Smooth muscle cell (in vitro differentiated cells): ENCODE measurements around the gene SLC27A5. TPM values are rescaled to one million over a fixed set of nuclear protein-coding genes. Genes with fewer than 3 reads are reported as not detected.
A peak's percentile ranks its signal among the peaks of the same experiment; 100 is the strongest.

Experiments
- DNase-seq: peaks from one replicate; lab custom pipeline; 2025; ENCODE audit not compliant: unreplicated experiment; lab: John Stamatoyannopoulos, UW
- H2AFZ ChIP-seq: fragments of 200-600 bp; sonication (generic); 2 replicates; pipeline ENCODE4 v1.6.0; 2016; ENCODE audit warnings: antibody characterized with exemption, low read depth, mild to moderate bottlenecking
- H3F3A ChIP-seq: fragments of 200-600 bp; sonication (generic); 2 replicates; pipeline ENCODE4 v1.6.0; 2017; ENCODE audit warnings: antibody characterized with exemption, low read depth
- H3K27ac ChIP-seq: fragments of 200-600 bp; sonication (generic); 2 replicates; pipeline ENCODE4 v1.5.1; 2016; ENCODE audit warnings: low read depth, mild to moderate bottlenecking
- H3K27me3 ChIP-seq: fragments of 200-600 bp; sonication (generic); 2 replicates; pipeline ENCODE4 v1.6.1; 2016; ENCODE audit warnings: low read depth, mild to moderate bottlenecking
- H3K36me3 ChIP-seq: fragments of 200-600 bp; sonication (generic); 2 replicates; pipeline ENCODE4 v1.5.1; 2016; ENCODE audit warnings: low read depth
- H3K4me1 ChIP-seq: fragments of 200-600 bp; sonication (generic); 2 replicates; pipeline ENCODE4 v1.5.1; 2016; ENCODE audit warnings: low read depth
- H3K4me2 ChIP-seq: fragments of 200-600 bp; sonication (generic); 2 replicates; pipeline ENCODE4 v1.6.0; 2016; ENCODE audit warnings: mild to moderate bottlenecking
- H3K4me3 ChIP-seq: fragments of 200-600 bp; sonication (generic); 2 replicates; pipeline ENCODE4 v1.5.1; 2016; ENCODE audit warnings: mild to moderate bottlenecking
- H3K79me2 ChIP-seq: fragments of 200-600 bp; sonication (generic); 2 replicates; pipeline ENCODE4 v1.6.0; 2016; ENCODE audit warnings: low read depth, mild to moderate bottlenecking
- H3K9ac ChIP-seq: fragments of 200-600 bp; sonication (generic); 2 replicates; pipeline ENCODE4 v1.6.0; 2016; ENCODE audit warnings: low read depth
- H3K9me3 ChIP-seq: fragments of 200-600 bp; sonication (generic); replicated peaks from 2 replicates; pipeline ENCODE4 v1.5.1; 2016; ENCODE audit warnings: low read depth
- H4K20me1 ChIP-seq: fragments of 200-600 bp; sonication (generic); 2 replicates; pipeline ENCODE4 v1.6.0; 2016; ENCODE audit warnings: low read depth
- WGBS: methylation state at CpG from one replicate; pipeline ENCODE4 v1.1.7; 2016; ENCODE audit warnings: low lambda C conversion rate; 5-methylcytosine and 5-hydroxymethylcytosine counted together
- polyA plus RNA-seq: library from polyadenylated mRNA; unstranded; fragments of >200 nt; fragmentation: Nextera tagmentation; extraction: Ambion mirVana; gene quantifications from 2 replicates; pipeline ENCODE4 v1.2.1, GENCODE V29; 2016
- total RNA-seq: library from RNA; depleted of rRNA; stranded (reverse); fragments of >200 nt; gene quantifications from 2 replicates; pipeline ENCODE4 v1.2.3, GENCODE V29; 2014
- TF ChIP-seq, protein P1 (sequence below): fragments of 200-600 bp; sonication (generic); IDR thresholded peaks from 2 replicates; pipeline ENCODE4 v1.5.1; 2017; ENCODE audit warnings: borderline replicate concordance, mild to moderate bottlenecking, antibody characterized with exemption; ENCODE audit not compliant: insufficient read depth, poor library complexity, severe bottlenecking

Gene SLC27A5
- total and polyA plus RNA-seq, 2 experiments from 2014 or later: 6.6 to 7.5 TPM

DNA sequence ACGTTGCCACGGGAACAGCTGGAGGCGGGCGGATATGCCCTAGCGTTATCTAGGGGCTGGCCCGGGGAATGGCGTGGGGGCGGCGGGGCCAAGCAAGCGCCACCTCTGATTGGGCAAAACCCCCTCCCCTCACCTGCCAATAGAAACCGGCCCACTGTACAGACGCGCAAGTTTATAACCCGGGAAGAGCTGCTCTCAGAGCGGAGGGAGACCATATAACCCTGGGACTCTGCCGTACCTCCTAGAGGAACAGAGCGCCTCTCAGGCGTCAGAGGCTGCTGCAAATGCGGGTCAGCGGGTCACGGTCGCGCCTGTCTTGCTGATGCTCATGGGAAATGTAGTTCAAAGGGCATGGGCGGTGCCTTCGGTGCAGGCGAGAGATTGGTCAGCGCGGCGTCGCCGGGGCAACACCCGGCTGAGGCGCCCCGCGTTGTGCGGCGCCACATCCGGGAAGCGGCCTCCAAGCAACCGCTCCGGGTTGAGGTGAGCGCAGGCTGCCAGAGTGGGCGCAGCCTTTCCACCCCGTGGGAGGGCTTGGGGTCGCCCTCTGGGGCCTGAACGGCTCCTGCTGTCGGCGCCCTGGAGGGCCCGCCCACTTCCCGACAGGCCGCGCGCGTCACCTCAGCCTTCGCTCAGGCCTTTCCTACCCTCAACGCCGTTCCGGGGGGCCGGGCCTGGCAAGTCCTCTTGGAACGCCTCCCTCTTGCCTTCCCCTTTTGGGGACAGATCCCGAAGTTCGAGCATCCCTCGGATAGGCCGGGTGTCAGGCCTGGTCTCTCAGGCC is 35.9 kb downstream of the SLC27A5 start, which contains the start of gene ZNF446:
Gene ZNF446, plus strand, starts transcription at position 639 of the 784 bp plus-strand sequence. CDS start 867 bp downstream, outside the sequence.
- peak within 1 kb of the TSS; percentile 89 for H3K4me2 ChIP-seq
- no peaks in the 10 kb centered on the region for H3K79me2 ChIP-seq
- TF ChIP-seq, protein P1, sequence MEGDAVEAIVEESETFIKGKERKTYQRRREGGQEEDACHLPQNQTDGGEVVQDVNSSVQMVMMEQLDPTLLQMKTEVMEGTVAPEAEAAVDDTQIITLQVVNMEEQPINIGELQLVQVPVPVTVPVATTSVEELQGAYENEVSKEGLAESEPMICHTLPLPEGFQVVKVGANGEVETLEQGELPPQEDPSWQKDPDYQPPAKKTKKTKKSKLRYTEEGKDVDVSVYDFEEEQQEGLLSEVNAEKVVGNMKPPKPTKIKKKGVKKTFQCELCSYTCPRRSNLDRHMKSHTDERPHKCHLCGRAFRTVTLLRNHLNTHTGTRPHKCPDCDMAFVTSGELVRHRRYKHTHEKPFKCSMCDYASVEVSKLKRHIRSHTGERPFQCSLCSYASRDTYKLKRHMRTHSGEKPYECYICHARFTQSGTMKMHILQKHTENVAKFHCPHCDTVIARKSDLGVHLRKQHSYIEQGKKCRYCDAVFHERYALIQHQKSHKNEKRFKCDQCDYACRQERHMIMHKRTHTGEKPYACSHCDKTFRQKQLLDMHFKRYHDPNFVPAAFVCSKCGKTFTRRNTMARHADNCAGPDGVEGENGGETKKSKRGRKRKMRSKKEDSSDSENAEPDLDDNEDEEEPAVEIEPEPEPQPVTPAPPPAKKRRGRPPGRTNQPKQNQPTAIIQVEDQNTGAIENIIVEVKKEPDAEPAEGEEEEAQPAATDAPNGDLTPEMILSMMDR: no peak
- WGBS: 1% methylated on average over 59 of the region's 64 CpGs
- H4K20me1 ChIP-seq: peaks cover 7% of the 10 kb centered on the region
- H3K4me1 ChIP-seq: peaks cover 16% of the 10 kb centered on the region
- H3K27ac ChIP-seq: peak within 1 kb of the TSS; percentile 96
- H3K9ac ChIP-seq: peak within 1 kb of the TSS; percentile 85
- no peaks in the 10 kb centered on the region for H3K36me3 ChIP-seq
- H3K9me3 ChIP-seq: no peaks in the 10 kb centered on the region
- H3F3A ChIP-seq: peaks cover 6% of the 10 kb centered on the region
- DNase-seq: peak; percentile 93
- H3K27me3 ChIP-seq: no peaks in the 10 kb centered on the region
- no peak within 1 kb of the TSS for H2AFZ ChIP-seq
- H3K4me3 ChIP-seq: peak within 1 kb of the TSS; percentile 54

DNA sequence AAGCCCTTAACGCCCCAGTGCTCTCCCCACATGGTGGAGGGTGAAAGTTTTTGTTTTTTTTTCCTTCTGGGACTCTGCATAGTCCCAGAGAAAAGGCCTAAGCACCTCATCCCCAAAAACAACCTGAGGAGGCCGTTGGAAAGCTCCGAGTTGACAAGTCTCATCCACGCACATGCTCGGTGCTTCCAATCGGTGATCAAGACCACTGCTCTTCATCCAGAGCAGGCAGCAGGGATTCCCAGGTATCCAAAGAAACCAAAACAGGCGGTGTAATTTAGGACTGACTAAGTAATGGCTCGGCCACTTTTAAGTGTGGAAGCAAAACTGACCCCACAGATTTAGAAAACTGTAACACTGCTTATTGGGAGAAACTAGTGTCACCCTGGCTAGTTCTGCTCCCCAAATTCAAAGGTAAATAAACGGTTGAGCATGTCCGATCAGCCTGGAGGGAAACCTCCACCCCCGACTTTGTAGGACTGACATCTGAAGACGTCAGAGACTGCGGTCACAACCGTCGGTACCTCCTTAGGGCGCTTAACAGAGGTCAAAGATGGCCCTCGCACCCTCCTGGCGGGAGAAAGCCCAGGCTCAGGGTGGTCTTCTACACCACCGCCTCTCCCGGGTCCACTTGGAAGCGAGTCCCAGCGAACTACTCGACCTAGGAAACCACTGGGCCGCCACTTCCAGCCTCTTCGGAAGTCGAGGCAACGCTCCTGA is 36.6 kb downstream of the SLC27A5 start:
- Histone ChIP-seq H3K36me3 (no peaks in the 10 kb centered on the region), H3K27me3 (no peaks in the 10 kb centered on the region), H3K27ac (peak overlapping the region; percentile 96), H3K4me3 (peak overlapping the region; percentile 54), H3K4me1 (peaks cover 16% of the 10 kb centered on the region), H3K4me2 (peak overlapping the region; percentile 89), H3K79me2 (no peaks in the 10 kb centered on the region), H4K20me1 (peaks cover 7% of the 10 kb centered on the region), H3K9ac (peak overlapping the region; percentile 85), H2AFZ (no peak overlapping the region), H3K9me3 (no peaks in the 10 kb centered on the region), H3F3A (peaks cover 6% of the 10 kb centered on the region)
- TF ChIP-seq, protein P1: no peak
- WGBS: 29% methylated on average over 27 of the region's 27 CpGs
- DNase-seq: no peak

DNA sequence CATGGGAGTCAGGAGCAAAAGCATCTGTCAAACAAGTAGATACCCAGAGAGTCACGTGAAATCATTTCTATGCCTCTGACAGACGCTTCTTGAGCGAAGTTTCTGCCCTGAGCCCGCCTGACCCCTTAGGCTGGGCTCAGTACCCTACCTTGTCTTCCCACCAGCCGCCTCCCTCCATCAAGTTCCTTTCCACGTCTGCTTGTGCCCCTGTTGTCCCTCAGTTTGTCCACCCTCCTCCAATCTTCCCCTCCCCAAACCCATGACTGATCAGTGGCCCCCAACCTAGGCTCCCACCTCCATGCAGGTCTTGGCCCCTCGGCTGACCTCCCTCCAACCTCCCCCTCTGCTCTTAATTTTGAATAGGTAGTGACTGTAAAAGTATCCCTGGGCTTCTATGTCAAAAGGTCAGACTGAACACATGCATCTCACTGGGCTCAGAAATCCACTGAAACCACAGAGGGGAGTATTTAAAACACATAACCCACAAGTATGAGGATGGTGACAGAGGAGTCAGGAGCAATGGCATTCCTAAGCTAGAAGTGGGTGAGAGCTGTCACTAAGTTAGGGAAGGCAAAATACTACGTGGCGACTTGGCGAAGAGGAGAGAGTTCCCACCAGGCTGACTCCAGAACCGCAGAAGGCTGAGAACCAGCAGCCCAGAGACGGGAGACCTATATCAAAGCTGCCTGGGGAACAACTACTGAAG is 37.3 kb downstream of the SLC27A5 start:
- DNase-seq: no peak
- peak overlapping the region; percentile 89 for H3K4me2 ChIP-seq
- no peaks in the 10 kb centered on the region for H3K79me2 ChIP-seq
- 77% methylated on average over 12 of the region's 12 CpGs for WGBS
- H3K27ac ChIP-seq: peak overlapping the region; percentile 96
- H3F3A ChIP-seq: peaks cover 6% of the 10 kb centered on the region
- no peaks in the 10 kb centered on the region for H3K36me3 ChIP-seq
- no peak overlapping the region for H2AFZ ChIP-seq
- H3K4me1 ChIP-seq: peaks cover 16% of the 10 kb centered on the region
- peak overlapping the region; percentile 54 for H3K4me3 ChIP-seq
- peak overlapping the region; percentile 85 for H3K9ac ChIP-seq
- H4K20me1 ChIP-seq: peaks cover 9% of the 10 kb centered on the region
- H3K27me3 ChIP-seq: no peaks in the 10 kb centered on the region
- TF ChIP-seq, protein P1: no peak
- H3K9me3 ChIP-seq: no peaks in the 10 kb centered on the region
